Right lobe of liver (tissue), 6 donors: ENCODE data around the gene CFAP99. TPM values are rescaled to one million over a fixed set of nuclear protein-coding genes. Genes with fewer than 3 reads are reported as not detected.

Source experiments
- ATAC-seq, 4 donors: fragments of 200-7000 bp; cut with Tn5 transposase; one replicate each; pipeline ENCODE4 v1.9.1; 2020; ENCODE audit warnings: mild to moderate bottlenecking in 4 of 4, moderate library complexity in 4 of 4
- DNase-seq, 3 donors: peaks; one replicate each; pipeline ENCODE4 v3.0.0-alpha.2; 2020
- H3K27ac ChIP-seq, 3 donors: fragments of 200-600 bp; one replicate each; pipeline ENCODE4 v1.8.0; 2022
- H3K27me3 ChIP-seq, 2 donors: fragments of 200-600 bp; one replicate each; pipeline ENCODE4 v1.8.0; 2022
- H3K36me3 ChIP-seq, 4 donors: fragments of 200-600 bp; sonication (generic) in 1 of 4; one replicate each; pipeline versions ENCODE4 v1.5.1 to v1.8.0; 2017 to 2022; ENCODE audit warnings: control low read depth in 1 of 4
- H3K4me1 ChIP-seq, 4 donors: fragments of 200-600 bp; sonication (generic) in 1 of 4; one replicate each; pipeline versions ENCODE4 v1.5.1 to v1.8.0; 2017 to 2022; ENCODE audit warnings: control low read depth in 1 of 4
- H3K4me3 ChIP-seq, 3 donors: fragments of 200-600 bp; one replicate each; pipeline ENCODE4 v1.8.0; 2022
- H3K9me3 ChIP-seq, 4 donors: fragments of 200-600 bp; sonication (generic) in 1 of 4; one replicate each; pipeline versions ENCODE4 v1.5.1 to v1.8.0; 2017 to 2022; ENCODE audit warnings: control low read depth in 1 of 4
- CTCF ChIP-seq, 4 donors: fragments of 200-600 bp in 3 of 4; fragments of 450-650 bp in 1 of 4; IDR thresholded peaks; one replicate each; pipeline versions ENCODE4 v1.5.1 to v1.8.0; 2016 to 2022; ENCODE audit warnings: antibody characterized with exemption in 4 of 4, mild to moderate bottlenecking in 2 of 4
- POLR2A ChIP-seq: fragments of 450-650 bp; IDR thresholded peaks from one replicate; pipeline ENCODE4 v1.6.1; 2017; ENCODE audit warnings: antibody characterized with exemption, mild to moderate bottlenecking
- WGBS: methylation state at CpG from one replicate; pipeline ENCODE4 v1.1.6; 2018; ENCODE audit warnings: low coverage, low lambda C conversion rate; ENCODE audit not compliant: insufficient coverage; ENCODE audit errors: missing lambda C conversion rate; 5-methylcytosine and 5-hydroxymethylcytosine counted together
- intact Hi-C, 2 donors: fragments of 100-400 bp; cut with DNase I; formaldehyde crosslinking; loops; one replicate each; pipeline versions ENCODE4 v1.11.2 to v1.14.1; 2022
- total RNA-seq, 6 experiments: library from RNA; depleted of rRNA in 2 of 6; stranded (reverse); fragments of >200 nt in 2 of 6; fragmentation: NEBNext Ultra II Directional in 3 of 6; extraction: Animal tissue kit (Norgen Biotek cat#: 25700) in 3 of 6; gene quantifications; one replicate each; pipeline versions ENCODE4 v1.1.0 to v1.2.4, GENCODE V29; 2016 to 2023
- donor health status: DM: no; HTN: yes; CAD: no.
- donor health status: DM: no; HTN: no; CAD: no.
- donor health status: DM: no; HTN: no; CAD: no.
- donor health status: DM: no; HTN: yes; CAD: no.
- donor health status: DM: no; HTN: yes; CAD: no.

CFAP99 gene
- total RNA-seq, 6 experiments from 2014 or later, result 0.25 to 0.86 (median 0.29) TPM; not detected in 1

- Histone ChIP-seq H3K4me1 (peaks cover 0 to 12% (median 5%) of the 10 kb centered on the region in 4 donors), H3K36me3 (no peaks in the 10 kb centered on the region), H3K4me3 (no peak overlapping the region), H3K9me3 (no peaks in the 10 kb centered on the region), H3K27me3 (no peaks in the 10 kb centered on the region), H3K27ac (no peak overlapping the region)
- intact Hi-C loops, result no loop called here
- ATAC-seq (no peak), DNase-seq (no peak)
- WGBS, result 100% methylated on average over 1 of the region's 17 CpGs
- TF ChIP-seq CTCF (IDR thresholded peaks at IDR 0.05), result no peak
- no peak for TF ChIP-seq POLR2A
Observed at GRCh38 chr4:2387218-2387617, 31.5 kb upstream of the CFAP99 start.

GRCh38 chr4:2387829-2388228, 30.9 kb upstream of the CFAP99 start:
- DNase-seq (no peak), ATAC-seq (no peak)
- intact Hi-C loops, result no loop called here
- Histone ChIP-seq H3K27ac (no peak overlapping the region), H3K4me3 (no peak overlapping the region), H3K27me3 (no peaks in the 10 kb centered on the region), H3K9me3 (no peaks in the 10 kb centered on the region), H3K36me3 (no peaks in the 10 kb centered on the region), H3K4me1 (peaks cover 0 to 12% (median 5%) of the 10 kb centered on the region in 4 donors)
- TF ChIP-seq POLR2A (no peak), CTCF (IDR thresholded peaks at IDR 0.05) (no peak)
- WGBS, result 97% methylated on average over 5 of the region's 12 CpGs

- 77% methylated on average over 9 of the region's 9 CpGs for WGBS
- Histone ChIP-seq H3K36me3 (no peaks in the 10 kb centered on the region), H3K9me3 (no peaks in the 10 kb centered on the region), H3K27ac (no peak overlapping the region), H3K4me1 (peaks cover 0 to 12% (median 5%) of the 10 kb centered on the region in 4 donors), H3K27me3 (no peaks in the 10 kb centered on the region), H3K4me3 (no peak overlapping the region)
- TF ChIP-seq CTCF (IDR thresholded peaks at IDR 0.05) (no peak), POLR2A (no peak)
- DNase-seq (no peak), ATAC-seq (no peak)
- intact Hi-C loops, result no loop called here
Observed at GRCh38 chr4:2388429-2389182, 30.1 kb upstream of the CFAP99 start.

- no peaks in the 10 kb centered on the region for H3K36me3 ChIP-seq
- peaks cover 0 to 12% (median 5%) of the 10 kb centered on the region in 4 donors for H3K4me1 ChIP-seq
- H3K27ac ChIP-seq, result no peak overlapping the region
- WGBS, result 80% methylated on average over 3 of the region's 9 CpGs
- TF ChIP-seq POLR2A (no peak), CTCF (IDR thresholded peaks at IDR 0.05) (no peak)
- DNase-seq, result no peak
- H3K9me3 ChIP-seq, result no peaks in the 10 kb centered on the region
- no peak overlapping the region for H3K4me3 ChIP-seq
- ATAC-seq, result no peak
- intact Hi-C loops, result no loop called here
- H3K27me3 ChIP-seq, result no peaks in the 10 kb centered on the region
Observed at GRCh38 chr4:2389691-2390090, 29.1 kb upstream of the CFAP99 start.
